Measurements from ENCODE around the gene ZC3H18. TPM values are rescaled to one million over a fixed set of nuclear protein-coding genes. Genes with fewer than 3 reads are reported as not detected.

ZC3H18 gene
- total RNA-seq, 1 experiment from 2014 or later: 57.8 TPM

DNA sequence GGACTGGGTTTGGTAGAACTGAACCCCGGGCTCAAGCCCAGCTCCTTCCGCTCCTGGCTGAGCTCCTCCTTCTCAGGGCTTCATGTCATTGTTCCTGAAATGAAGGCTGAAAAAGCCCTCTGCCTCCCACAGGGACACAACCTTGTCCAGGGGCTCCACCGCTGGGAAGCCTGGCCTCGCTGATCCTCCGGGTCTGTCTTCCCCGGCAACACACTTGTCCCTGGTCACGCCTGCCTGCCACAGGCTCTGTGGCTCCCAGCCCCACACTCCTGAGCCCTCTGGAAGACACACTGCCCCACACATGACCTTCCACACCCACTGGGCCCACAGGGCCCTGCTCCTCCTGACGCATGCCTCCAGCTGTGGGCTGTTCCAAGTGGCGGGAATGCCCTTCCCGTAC is 18.0 kb upstream of the ZC3H18 start:
- Histone ChIP-seq H3K4me1 (ENCODE audit: control insufficient read depth in 1 of 2, insufficient read depth in 2 of 2, low read length in 2 of 2) (no peaks in the 10 kb centered on the region), H3K79me2 (ENCODE audit: insufficient read depth, low read length) (no peaks in the 10 kb centered on the region), H3K36me3 (ENCODE audit: control insufficient read depth in 1 of 2, insufficient read depth in 2 of 2, low read length in 2 of 2) (no peaks in the 10 kb centered on the region), H3K9ac (ENCODE audit: low read length) (no peak overlapping the region), H3K27ac (ENCODE audit: low read depth, low read length) (no peak overlapping the region), H3K9me2 (ENCODE audit: insufficient read depth) (no peaks in the 10 kb centered on the region), H2AFZ (ENCODE audit: low read depth, low read length, poor library complexity, severe bottlenecking) (no peak overlapping the region), H3K27me3 (ENCODE audit: insufficient read depth, low read length) (peaks cover 9% of the 10 kb centered on the region; the same call in 1 of the 2 replicates), H3K4me2 (ENCODE audit: low read length) (no peak overlapping the region), H3K4me3 (replicated peaks in 1 of 2; ENCODE audit: low read depth in 1 of 2, low read length in 2 of 2) (no peak overlapping the region), H3K9me3 (ENCODE audit: control insufficient read depth in 1 of 2, insufficient read depth in 1 of 2, low read depth in 1 of 2, low read length in 2 of 2) (peaks cover 0 to 5% of the 10 kb centered on the region in 2 experiments; a peak in 1 of 4 replicates), H4K20me1 (ENCODE audit: insufficient read depth) (no peaks in the 10 kb centered on the region)
- ATAC-seq (no peak), DNase-seq (ENCODE audit: low read depth, low spot score) (no peak)
- ChIA-PET CTCF (no interaction called here), POLR2A (no interaction called here), RAD21 (ENCODE audit: low non-redundant PET in 1 of 2, low total read pairs in 2 of 2, uncharacterized antibody in 2 of 2, unreplicated experiment in 2 of 2) (no interaction called here)
- no peak for TF ChIP-seq ZFX (IDR thresholded peaks at IDR 0.05)
- TF ChIP-seq, protein P1, sequence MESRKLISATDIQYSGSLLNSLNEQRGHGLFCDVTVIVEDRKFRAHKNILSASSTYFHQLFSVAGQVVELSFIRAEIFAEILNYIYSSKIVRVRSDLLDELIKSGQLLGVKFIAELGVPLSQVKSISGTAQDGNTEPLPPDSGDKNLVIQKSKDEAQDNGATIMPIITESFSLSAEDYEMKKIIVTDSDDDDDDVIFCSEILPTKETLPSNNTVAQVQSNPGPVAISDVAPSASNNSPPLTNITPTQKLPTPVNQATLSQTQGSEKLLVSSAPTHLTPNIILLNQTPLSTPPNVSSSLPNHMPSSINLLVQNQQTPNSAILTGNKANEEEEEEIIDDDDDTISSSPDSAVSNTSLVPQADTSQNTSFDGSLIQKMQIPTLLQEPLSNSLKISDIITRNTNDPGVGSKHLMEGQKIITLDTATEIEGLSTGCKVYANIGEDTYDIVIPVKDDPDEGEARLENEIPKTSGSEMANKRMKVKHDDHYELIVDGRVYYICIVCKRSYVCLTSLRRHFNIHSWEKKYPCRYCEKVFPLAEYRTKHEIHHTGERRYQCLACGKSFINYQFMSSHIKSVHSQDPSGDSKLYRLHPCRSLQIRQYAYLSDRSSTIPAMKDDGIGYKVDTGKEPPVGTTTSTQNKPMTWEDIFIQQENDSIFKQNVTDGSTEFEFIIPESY (IDR thresholded peaks at IDR 0.05; ENCODE audit: extremely low read depth, insufficient replicate concordance, low read length): no peak
- TF ChIP-seq YY1 (IDR thresholded peaks at IDR 0.05; ENCODE audit: extremely low read depth, insufficient replicate concordance, low read depth, low read length): no peak
- no peak for TF ChIP-seq POLR2A (IDR thresholded peaks at IDR 0.05; ENCODE audit: borderline replicate concordance, extremely low read depth, insufficient read depth, insufficient read length)
- TF ChIP-seq, protein P2, sequence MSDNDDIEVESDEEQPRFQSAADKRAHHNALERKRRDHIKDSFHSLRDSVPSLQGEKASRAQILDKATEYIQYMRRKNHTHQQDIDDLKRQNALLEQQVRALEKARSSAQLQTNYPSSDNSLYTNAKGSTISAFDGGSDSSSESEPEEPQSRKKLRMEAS (IDR thresholded peaks at IDR 0.05): no peak
- no peak for TF ChIP-seq SP1 (IDR thresholded peaks at IDR 0.05; ENCODE audit: low read depth)
- no TSS peak for BruUV-seq (replicated peaks)
- intact Hi-C loops (cut with micrococcal nuclease): no loop called here

DNA sequence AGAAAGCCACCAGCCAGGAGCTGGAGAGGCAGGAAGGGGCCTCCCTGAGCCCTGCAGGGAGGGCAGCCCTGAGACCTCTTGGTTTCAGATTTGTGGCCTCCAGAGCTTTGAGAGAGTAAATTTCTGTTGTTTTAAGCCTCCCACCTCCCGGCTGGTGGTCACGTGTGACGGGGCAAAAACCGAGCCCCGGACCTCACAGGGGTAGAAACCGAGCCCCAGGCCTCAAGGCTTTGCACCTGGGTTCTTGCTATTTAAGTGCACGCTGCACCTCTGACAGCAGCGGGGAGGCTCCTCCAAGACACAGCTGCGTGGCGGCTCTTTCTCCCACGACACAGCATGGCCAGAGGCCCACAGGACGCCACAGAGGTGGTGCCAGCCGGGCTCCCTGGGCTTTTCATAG is 17.4 kb upstream of the ZC3H18 start:
- ChIA-PET CTCF (no interaction called here), POLR2A (no interaction called here), RAD21 (ENCODE audit: low non-redundant PET in 1 of 2, low total read pairs in 2 of 2, uncharacterized antibody in 2 of 2, unreplicated experiment in 2 of 2) (no interaction called here)
- peaks cover 9% of the 10 kb centered on the region; the same call in 1 of the 2 replicates for H3K27me3 ChIP-seq (ENCODE audit: insufficient read depth, low read length)
- H3K36me3 ChIP-seq (ENCODE audit: control insufficient read depth in 1 of 2, insufficient read depth in 2 of 2, low read length in 2 of 2): no peaks in the 10 kb centered on the region
- no peak overlapping the region for H3K9ac ChIP-seq (ENCODE audit: low read length)
- H3K9me3 ChIP-seq (ENCODE audit: control insufficient read depth in 1 of 2, insufficient read depth in 1 of 2, low read depth in 1 of 2, low read length in 2 of 2): peaks cover 0 to 5% of the 10 kb centered on the region in 2 experiments; a peak in 1 of 4 replicates
- DNase-seq (ENCODE audit: low read depth, low spot score) (no peak), ATAC-seq (no peak)
- H3K4me1 ChIP-seq (ENCODE audit: control insufficient read depth in 1 of 2, insufficient read depth in 2 of 2, low read length in 2 of 2): no peaks in the 10 kb centered on the region
- H3K9me2 ChIP-seq (ENCODE audit: insufficient read depth): no peaks in the 10 kb centered on the region
- intact Hi-C loops (cut with micrococcal nuclease): no loop called here
- no peaks in the 10 kb centered on the region for H4K20me1 ChIP-seq (ENCODE audit: insufficient read depth)
- no peak overlapping the region for H3K4me2 ChIP-seq (ENCODE audit: low read length)
- BruUV-seq (replicated peaks): no TSS peak
- H3K79me2 ChIP-seq (ENCODE audit: insufficient read depth, low read length): no peaks in the 10 kb centered on the region
- H3K4me3 ChIP-seq (replicated peaks in 1 of 2; ENCODE audit: low read depth in 1 of 2, low read length in 2 of 2): no peak overlapping the region
- H3K27ac ChIP-seq (ENCODE audit: low read depth, low read length): no peak overlapping the region
- no peak overlapping the region for H2AFZ ChIP-seq (ENCODE audit: low read depth, low read length, poor library complexity, severe bottlenecking)
- TF ChIP-seq YY1 (IDR thresholded peaks at IDR 0.05; ENCODE audit: extremely low read depth, insufficient replicate concordance, low read depth, low read length): no peak
- no peak for TF ChIP-seq EZH2phosphoT487 (IDR thresholded peaks at IDR 0.05; ENCODE audit: borderline replicate concordance)
- no peak for TF ChIP-seq ZFX (IDR thresholded peaks at IDR 0.05)
- no peak for TF ChIP-seq SP1 (IDR thresholded peaks at IDR 0.05; ENCODE audit: low read depth)
- TF ChIP-seq SRF (IDR thresholded peaks at IDR 0.05; ENCODE audit: low read depth): no peak
- no peak for TF ChIP-seq EGR1 (IDR thresholded peaks at IDR 0.05; ENCODE audit: low read depth)
- TF ChIP-seq, protein P3, sequence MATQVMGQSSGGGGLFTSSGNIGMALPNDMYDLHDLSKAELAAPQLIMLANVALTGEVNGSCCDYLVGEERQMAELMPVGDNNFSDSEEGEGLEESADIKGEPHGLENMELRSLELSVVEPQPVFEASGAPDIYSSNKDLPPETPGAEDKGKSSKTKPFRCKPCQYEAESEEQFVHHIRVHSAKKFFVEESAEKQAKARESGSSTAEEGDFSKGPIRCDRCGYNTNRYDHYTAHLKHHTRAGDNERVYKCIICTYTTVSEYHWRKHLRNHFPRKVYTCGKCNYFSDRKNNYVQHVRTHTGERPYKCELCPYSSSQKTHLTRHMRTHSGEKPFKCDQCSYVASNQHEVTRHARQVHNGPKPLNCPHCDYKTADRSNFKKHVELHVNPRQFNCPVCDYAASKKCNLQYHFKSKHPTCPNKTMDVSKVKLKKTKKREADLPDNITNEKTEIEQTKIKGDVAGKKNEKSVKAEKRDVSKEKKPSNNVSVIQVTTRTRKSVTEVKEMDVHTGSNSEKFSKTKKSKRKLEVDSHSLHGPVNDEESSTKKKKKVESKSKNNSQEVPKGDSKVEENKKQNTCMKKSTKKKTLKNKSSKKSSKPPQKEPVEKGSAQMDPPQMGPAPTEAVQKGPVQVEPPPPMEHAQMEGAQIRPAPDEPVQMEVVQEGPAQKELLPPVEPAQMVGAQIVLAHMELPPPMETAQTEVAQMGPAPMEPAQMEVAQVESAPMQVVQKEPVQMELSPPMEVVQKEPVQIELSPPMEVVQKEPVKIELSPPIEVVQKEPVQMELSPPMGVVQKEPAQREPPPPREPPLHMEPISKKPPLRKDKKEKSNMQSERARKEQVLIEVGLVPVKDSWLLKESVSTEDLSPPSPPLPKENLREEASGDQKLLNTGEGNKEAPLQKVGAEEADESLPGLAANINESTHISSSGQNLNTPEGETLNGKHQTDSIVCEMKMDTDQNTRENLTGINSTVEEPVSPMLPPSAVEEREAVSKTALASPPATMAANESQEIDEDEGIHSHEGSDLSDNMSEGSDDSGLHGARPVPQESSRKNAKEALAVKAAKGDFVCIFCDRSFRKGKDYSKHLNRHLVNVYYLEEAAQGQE (IDR thresholded peaks at IDR 0.05; ENCODE audit: low read depth): no peak
- TF ChIP-seq, protein P4, sequence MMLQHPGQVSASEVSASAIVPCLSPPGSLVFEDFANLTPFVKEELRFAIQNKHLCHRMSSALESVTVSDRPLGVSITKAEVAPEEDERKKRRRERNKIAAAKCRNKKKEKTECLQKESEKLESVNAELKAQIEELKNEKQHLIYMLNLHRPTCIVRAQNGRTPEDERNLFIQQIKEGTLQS (IDR thresholded peaks at IDR 0.05): no peak
- no peak for TF ChIP-seq CEBPB (IDR thresholded peaks at IDR 0.05; ENCODE audit: low read depth)
- TF ChIP-seq ELF1 (IDR thresholded peaks at IDR 0.05; ENCODE audit: borderline replicate concordance, low read depth): no peak
- TF ChIP-seq ZNF274 (IDR thresholded peaks at IDR 0.05; ENCODE audit: low read depth, low read length): no peak
- TF ChIP-seq CBX3 (IDR thresholded peaks at IDR 0.05; ENCODE audit: low read depth): no peak
- TF ChIP-seq SIN3A (IDR thresholded peaks at IDR 0.05; ENCODE audit: low read depth): no peak
- TF ChIP-seq POLR2AphosphoS5 (IDR thresholded peaks at IDR 0.05; ENCODE audit: low read depth, low read length): no peak
